ENCODE results near the gene LRCH3.

Gene LRCH3

DNA sequence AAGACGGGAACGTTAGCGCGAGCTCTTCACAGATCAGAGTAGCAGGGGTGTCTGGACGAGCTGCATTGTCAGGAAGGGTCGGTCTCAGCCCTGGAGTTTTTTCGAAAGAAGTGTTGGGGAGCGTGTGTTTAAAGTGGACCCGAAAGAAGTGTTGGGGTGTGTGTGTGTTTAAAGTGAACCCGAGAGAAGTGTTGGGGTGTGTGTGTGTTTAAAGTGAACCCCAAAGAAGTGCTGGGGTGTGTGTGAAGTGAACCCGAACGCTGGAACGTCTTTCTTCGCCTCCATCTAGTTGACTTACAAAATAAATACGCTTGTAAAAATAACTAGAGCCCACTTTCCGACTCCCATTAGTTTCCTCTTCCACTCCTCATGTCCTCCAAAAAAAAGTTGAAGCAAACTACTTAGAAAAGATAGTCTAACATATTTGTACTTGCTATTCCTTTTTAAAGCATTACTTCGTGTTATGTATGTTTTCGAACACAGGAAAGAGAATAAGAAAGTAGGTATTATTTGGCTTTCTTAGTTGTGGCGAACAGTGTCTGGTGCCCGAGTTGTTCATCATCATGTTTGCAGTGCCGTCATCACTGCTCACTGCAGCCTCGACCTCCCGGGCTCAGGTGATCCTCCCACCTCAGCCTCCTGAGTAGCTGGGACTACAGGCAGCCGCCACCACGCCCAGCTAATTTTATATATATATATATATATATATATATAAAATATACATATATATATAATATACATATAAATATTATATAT is 1.0 kb downstream of the LRCH3 start:
- H2AFZ ChIP-seq (ENCODE audit: low read length, unreplicated experiment), result peak overlapping the region; percentile 99
- H3K4me3 ChIP-seq (ENCODE audit: low read depth, low read length), result peak overlapping the region; percentile 93
- no peaks in the 10 kb centered on the region for H3K36me3 ChIP-seq (ENCODE audit: insufficient read depth, low read length)
- H3K27me3 ChIP-seq (ENCODE audit: insufficient read depth, low read length), result no peaks in the 10 kb centered on the region
- H3K27ac ChIP-seq (ENCODE audit: low read depth, low read length), result peak overlapping the region; percentile 86
- peaks cover 52% of the 10 kb centered on the region for H3K79me2 ChIP-seq (ENCODE audit: control insufficient read depth, insufficient read depth, low read length, unreplicated experiment)
- peaks cover 40% of the 10 kb centered on the region for H3K4me1 ChIP-seq (ENCODE audit: control insufficient read depth, insufficient read depth, low read length, unreplicated experiment)

DNA sequence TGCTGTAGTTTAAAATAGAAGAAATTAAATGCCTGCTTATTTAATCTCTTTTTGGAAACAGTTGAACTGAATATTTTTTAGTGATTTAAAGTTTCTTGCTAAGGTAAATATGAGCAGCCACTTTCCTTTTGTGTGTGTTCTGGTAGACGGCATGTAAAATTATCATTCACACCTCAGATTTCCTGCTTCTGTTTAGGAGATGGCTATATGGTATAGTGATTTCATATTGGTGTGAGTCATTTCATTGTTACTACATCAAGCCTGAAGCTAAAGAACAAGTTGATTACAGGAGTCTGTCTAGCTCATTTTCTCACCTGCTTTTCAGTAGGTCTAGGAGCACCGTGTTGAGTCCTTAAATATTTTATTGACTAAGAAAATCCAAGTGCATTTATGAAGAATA is 2.2 kb downstream of the LRCH3 start:
- Histone ChIP-seq H3K4me3 (ENCODE audit: low read depth, low read length) (peak overlapping the region; percentile 57), H3K79me2 (ENCODE audit: control insufficient read depth, insufficient read depth, low read length, unreplicated experiment) (peaks cover 64% of the 10 kb centered on the region), H3K27ac (ENCODE audit: low read depth, low read length) (peak overlapping the region; percentile 33), H3K36me3 (ENCODE audit: insufficient read depth, low read length) (no peaks in the 10 kb centered on the region), H2AFZ (ENCODE audit: low read length, unreplicated experiment) (no peak overlapping the region), H3K4me1 (ENCODE audit: control insufficient read depth, insufficient read depth, low read length, unreplicated experiment) (peaks cover 40% of the 10 kb centered on the region), H3K27me3 (ENCODE audit: insufficient read depth, low read length) (no peaks in the 10 kb centered on the region)

DNA sequence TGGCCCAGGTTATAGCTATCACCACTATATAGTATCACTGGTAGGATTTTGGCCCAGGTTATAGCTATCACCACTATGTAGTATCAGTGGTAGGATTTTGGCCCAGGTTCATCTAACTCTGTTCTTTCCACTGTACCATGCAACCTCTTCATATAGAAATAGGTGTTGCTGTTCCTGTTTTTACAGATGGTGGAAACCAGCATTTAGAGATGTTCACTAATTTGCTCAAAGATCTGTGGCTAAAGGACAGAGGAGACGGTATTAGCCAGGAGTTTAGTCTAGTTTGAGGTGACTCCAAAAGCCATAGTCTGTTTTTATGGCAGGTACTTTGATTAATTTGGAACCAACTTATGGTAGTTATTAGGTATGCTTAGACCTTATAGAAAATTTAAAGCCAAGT is 3.1 kb downstream of the LRCH3 start:
- H3K4me1 ChIP-seq (ENCODE audit: control insufficient read depth, insufficient read depth, low read length, unreplicated experiment), result peaks cover 49% of the 10 kb centered on the region
- no peaks in the 10 kb centered on the region for H3K27me3 ChIP-seq (ENCODE audit: insufficient read depth, low read length)
- no peak overlapping the region for H2AFZ ChIP-seq (ENCODE audit: low read length, unreplicated experiment)
- no peaks in the 10 kb centered on the region for H3K36me3 ChIP-seq (ENCODE audit: insufficient read depth, low read length)
- no peak overlapping the region for H3K4me3 ChIP-seq (ENCODE audit: low read depth, low read length)
- peak overlapping the region; percentile 77 for H3K27ac ChIP-seq (ENCODE audit: low read depth, low read length)
- H3K79me2 ChIP-seq (ENCODE audit: control insufficient read depth, insufficient read depth, low read length, unreplicated experiment), result peaks cover 73% of the 10 kb centered on the region

DNA sequence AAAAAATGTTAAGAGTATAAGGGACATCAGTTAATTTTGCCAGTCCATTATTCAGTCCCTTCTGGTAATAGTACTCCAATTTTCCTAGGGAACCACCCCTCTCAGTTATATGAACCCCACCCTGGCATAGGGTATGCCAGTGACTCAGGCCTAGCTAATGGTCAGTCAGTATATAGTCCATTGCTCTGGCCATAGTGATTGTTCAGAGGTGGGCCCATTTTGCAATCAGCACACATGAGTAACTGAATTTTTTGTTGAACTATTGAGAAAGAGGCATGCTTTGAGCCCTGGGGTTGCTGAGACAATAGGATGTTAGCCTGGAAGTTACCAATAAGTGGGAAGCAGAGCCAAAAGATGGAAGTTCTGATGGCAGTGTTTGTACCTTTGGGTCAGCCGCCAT is 4.1 kb downstream of the LRCH3 start:
- Histone ChIP-seq H3K4me3 (ENCODE audit: low read depth, low read length) (no peak overlapping the region), H3K4me1 (ENCODE audit: control insufficient read depth, insufficient read depth, low read length, unreplicated experiment) (peaks cover 49% of the 10 kb centered on the region), H3K27me3 (ENCODE audit: insufficient read depth, low read length) (no peaks in the 10 kb centered on the region)

DNA sequence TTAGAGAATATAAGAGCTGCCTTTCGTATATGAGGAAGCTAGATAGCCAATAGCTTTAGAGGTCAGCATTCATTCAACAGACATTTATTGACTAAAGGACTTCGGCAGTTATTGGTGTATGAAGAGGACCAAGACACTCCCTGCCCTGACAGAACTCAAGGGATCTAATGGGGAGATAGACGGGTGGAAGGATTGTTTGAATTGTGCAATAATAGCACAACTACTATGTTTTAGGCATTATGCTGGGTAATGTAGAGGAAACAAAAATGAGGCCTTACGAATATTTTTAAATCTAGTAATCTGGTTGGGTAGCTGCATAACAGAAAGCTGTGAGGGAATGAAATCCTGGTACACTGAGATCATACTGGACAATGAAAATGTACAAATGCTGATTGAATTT is 5.0 kb downstream of the LRCH3 start:
- H3K27ac ChIP-seq (ENCODE audit: low read depth, low read length), result peak overlapping the region; percentile 77
- no peak overlapping the region for H2AFZ ChIP-seq (ENCODE audit: low read length, unreplicated experiment)
- H3K4me1 ChIP-seq (ENCODE audit: control insufficient read depth, insufficient read depth, low read length, unreplicated experiment), result peaks cover 48% of the 10 kb centered on the region

More for the DNA sequence above, 4.1 kb downstream of the LRCH3 start:
- H3K79me2 ChIP-seq (ENCODE audit: control insufficient read depth, insufficient read depth, low read length, unreplicated experiment), result peaks cover 83% of the 10 kb centered on the region
- H3K36me3 ChIP-seq (ENCODE audit: insufficient read depth, low read length), result no peaks in the 10 kb centered on the region
- peak overlapping the region; percentile 77 for H3K27ac ChIP-seq (ENCODE audit: low read depth, low read length)
- no peak overlapping the region for H2AFZ ChIP-seq (ENCODE audit: low read length, unreplicated experiment)

DNA sequence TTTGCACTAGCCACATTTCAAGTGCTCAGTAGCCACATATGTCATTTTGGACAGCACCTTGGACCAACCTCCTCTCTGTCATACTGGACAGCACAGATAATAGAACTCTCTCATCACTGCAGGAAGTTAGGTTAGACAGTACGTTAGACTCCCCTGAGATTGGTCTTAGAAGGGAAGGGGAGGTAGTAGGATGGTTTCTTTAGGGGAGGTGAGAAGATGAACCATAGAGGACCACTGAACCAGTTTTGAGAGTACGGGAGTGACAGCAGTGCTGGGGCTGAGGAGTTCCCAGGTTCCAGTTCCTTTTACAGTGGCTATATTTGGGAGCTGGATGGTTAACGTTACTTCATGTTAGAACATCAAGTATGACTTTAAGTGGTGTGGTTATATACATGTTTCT is 7.8 kb downstream of the LRCH3 start:
- Histone ChIP-seq H3K36me3 (ENCODE audit: insufficient read depth, low read length) (no peaks in the 10 kb centered on the region), H3K4me3 (ENCODE audit: low read depth, low read length) (no peak overlapping the region; the same call in 1 of the 2 replicates), H3K27me3 (ENCODE audit: insufficient read depth, low read length) (no peaks in the 10 kb centered on the region), H3K79me2 (ENCODE audit: control insufficient read depth, insufficient read depth, low read length, unreplicated experiment) (peaks cover 94% of the 10 kb centered on the region), H3K27ac (ENCODE audit: low read depth, low read length) (no peak overlapping the region), H2AFZ (ENCODE audit: low read length, unreplicated experiment) (no peak overlapping the region), H3K4me1 (ENCODE audit: control insufficient read depth, insufficient read depth, low read length, unreplicated experiment) (peaks cover 59% of the 10 kb centered on the region)

More for the DNA sequence above, 5.0 kb downstream of the LRCH3 start:
- Histone ChIP-seq H3K27me3 (ENCODE audit: insufficient read depth, low read length) (no peaks in the 10 kb centered on the region), H3K4me3 (ENCODE audit: low read depth, low read length) (no peak overlapping the region), H3K79me2 (ENCODE audit: control insufficient read depth, insufficient read depth, low read length, unreplicated experiment) (peaks cover 92% of the 10 kb centered on the region), H3K36me3 (ENCODE audit: insufficient read depth, low read length) (no peaks in the 10 kb centered on the region)

DNA sequence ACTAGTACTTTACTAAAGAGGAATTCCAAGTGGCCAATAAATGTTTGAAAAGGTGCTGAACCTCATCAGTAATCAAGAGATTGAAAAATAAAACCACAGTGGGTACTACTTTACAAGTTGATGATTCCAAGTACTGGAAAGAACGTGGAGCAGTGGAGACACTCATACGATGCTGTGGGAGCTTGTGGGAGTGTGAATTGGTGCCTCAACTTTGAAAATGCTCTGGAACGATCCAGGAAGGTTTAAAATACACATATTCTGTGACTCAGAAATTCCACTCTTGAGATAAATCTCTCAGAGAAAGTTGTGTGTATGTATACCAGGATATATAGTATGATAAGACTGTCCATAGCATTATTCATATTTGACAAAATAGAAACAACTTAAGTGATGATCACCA is 9.3 kb downstream of the LRCH3 start:
- H3K4me1 ChIP-seq (ENCODE audit: control insufficient read depth, insufficient read depth, low read length, unreplicated experiment), result peaks cover 45% of the 10 kb centered on the region
- no peak overlapping the region for H3K27ac ChIP-seq (ENCODE audit: low read depth, low read length)
- no peak overlapping the region for H3K4me3 ChIP-seq (ENCODE audit: low read depth, low read length)
- H2AFZ ChIP-seq (ENCODE audit: low read length, unreplicated experiment), result no peak overlapping the region
- no peaks in the 10 kb centered on the region for H3K36me3 ChIP-seq (ENCODE audit: insufficient read depth, low read length)
- peaks cover 97% of the 10 kb centered on the region for H3K79me2 ChIP-seq (ENCODE audit: control insufficient read depth, insufficient read depth, low read length, unreplicated experiment)
- H3K27me3 ChIP-seq (ENCODE audit: insufficient read depth, low read length), result no peaks in the 10 kb centered on the region

DNA sequence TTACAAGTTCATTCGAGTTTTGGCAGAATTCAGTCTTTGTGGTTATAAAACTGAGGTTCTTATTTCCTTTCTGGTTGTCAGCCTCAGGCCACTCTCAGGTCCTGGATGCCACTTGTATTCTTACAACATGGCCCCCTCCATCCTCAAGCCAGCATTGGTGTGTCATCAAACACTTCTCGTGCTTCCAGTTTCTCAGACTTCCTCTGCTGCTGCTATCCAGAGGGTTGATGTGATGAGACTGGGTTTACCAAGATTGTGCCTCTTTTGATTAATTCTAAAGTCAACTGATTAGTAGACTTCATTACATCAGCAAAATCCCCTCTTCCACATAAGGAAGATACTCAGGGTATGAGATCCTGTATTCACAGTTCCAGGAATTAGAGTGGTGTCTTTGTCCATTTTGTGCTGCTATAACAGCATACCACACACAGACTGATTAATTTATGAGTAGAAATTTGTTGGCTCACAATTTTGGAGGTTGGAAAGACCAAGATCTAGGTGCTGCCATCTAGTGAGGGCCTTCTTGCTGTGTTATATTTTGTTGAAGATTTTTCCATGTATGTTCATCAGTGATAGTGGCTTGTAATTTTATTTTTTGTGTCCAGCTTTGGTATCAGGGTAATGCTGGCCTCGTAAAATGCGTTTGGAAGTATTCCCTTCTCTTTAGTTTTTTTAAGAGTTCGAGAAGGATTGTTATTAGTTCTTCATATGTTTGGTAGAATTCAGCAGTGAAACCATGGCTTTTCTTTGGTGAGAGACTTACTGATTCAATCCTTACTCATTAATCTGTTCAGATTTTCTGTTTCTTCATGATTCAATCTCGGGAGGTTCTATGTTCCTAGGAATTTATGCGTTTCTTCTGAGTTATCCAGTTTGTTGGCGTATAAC is 11.1 kb downstream of the LRCH3 start:
- Histone ChIP-seq H3K4me3 (ENCODE audit: low read depth, low read length) (no peak overlapping the region), H3K79me2 (ENCODE audit: control insufficient read depth, insufficient read depth, low read length, unreplicated experiment) (peaks cover 91% of the 10 kb centered on the region), H2AFZ (ENCODE audit: low read length, unreplicated experiment) (peak overlapping the region; percentile 1), H3K27me3 (ENCODE audit: insufficient read depth, low read length) (no peaks in the 10 kb centered on the region), H3K27ac (ENCODE audit: low read depth, low read length) (peak overlapping the region; percentile 57), H3K36me3 (ENCODE audit: insufficient read depth, low read length) (no peaks in the 10 kb centered on the region), H3K4me1 (ENCODE audit: control insufficient read depth, insufficient read depth, low read length, unreplicated experiment) (peaks cover 32% of the 10 kb centered on the region)

DNA sequence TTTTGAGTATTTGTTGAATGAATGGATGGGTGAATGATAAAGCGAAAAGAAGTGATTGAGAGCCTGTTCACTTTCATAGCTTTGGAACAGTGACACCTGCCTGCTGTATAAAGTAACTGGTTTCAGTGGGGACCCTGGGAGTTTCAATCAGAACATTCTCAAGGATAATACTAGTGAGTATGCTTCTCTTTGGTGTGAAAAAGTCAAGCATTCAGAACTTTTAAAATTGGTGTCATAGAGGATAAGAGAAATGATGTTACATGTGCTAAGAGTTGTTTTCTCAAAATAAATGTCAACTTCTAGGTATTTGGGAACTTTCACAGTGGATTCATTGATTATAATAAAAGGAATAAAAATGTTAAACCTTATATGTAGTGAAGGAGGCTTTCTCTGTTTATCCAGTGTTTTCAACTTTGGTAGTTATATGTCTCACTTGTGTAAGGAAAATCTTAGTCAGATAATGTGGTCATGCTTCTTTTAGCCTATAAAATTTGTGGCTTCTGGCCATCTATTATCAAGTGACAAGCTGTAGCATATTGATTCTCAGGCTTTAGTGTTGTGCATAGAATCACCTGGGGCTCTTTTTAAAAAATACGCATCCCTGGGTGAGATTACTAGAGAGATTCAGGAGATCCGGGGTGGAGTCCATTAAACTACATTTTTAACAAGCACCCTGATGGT is 11.9 kb downstream of the LRCH3 start:
- no peaks in the 10 kb centered on the region for H3K36me3 ChIP-seq (ENCODE audit: insufficient read depth, low read length)
- no peak overlapping the region for H3K4me3 ChIP-seq (ENCODE audit: low read depth, low read length)
- H3K79me2 ChIP-seq (ENCODE audit: control insufficient read depth, insufficient read depth, low read length, unreplicated experiment), result peaks cover 89% of the 10 kb centered on the region
- H2AFZ ChIP-seq (ENCODE audit: low read length, unreplicated experiment), result no peak overlapping the region
- peak overlapping the region; percentile 57 for H3K27ac ChIP-seq (ENCODE audit: low read depth, low read length)
- H3K27me3 ChIP-seq (ENCODE audit: insufficient read depth, low read length), result no peaks in the 10 kb centered on the region
- peaks cover 32% of the 10 kb centered on the region for H3K4me1 ChIP-seq (ENCODE audit: control insufficient read depth, insufficient read depth, low read length, unreplicated experiment)

DNA sequence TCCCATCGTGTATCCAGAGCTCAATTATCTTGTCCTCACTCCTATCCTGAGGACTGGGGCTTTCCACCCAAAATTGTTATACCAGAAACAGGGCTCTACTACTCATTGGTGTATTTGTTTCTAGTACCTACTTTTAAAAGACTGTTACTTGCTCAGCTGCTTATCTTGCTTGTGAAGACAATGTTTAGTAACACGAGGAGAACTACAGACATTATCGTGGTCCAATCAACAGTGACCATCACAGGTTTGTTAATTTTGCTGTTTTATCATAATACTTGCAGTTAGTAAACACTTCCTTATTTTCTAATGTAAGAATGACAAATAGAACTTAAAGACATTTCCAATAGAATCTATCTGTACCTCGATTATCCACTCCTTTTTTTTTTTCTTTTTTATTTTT is 13.5 kb downstream of the LRCH3 start:
- Histone ChIP-seq H3K27ac (ENCODE audit: low read depth, low read length) (no peak overlapping the region), H3K4me3 (ENCODE audit: low read depth, low read length) (no peak overlapping the region), H3K36me3 (ENCODE audit: insufficient read depth, low read length) (no peaks in the 10 kb centered on the region), H3K4me1 (ENCODE audit: control insufficient read depth, insufficient read depth, low read length, unreplicated experiment) (peaks cover 35% of the 10 kb centered on the region), H3K27me3 (ENCODE audit: insufficient read depth, low read length) (no peaks in the 10 kb centered on the region), H3K79me2 (ENCODE audit: control insufficient read depth, insufficient read depth, low read length, unreplicated experiment) (peaks cover 89% of the 10 kb centered on the region), H2AFZ (ENCODE audit: low read length, unreplicated experiment) (no peak overlapping the region)
